GOT3 (cell line): ENCODE results near the gene CDIP1.

Experiments used
- DNase-seq: peaks from one replicate; lab custom pipeline; 2025; ENCODE audit warnings: mixed read lengths; lab: John Stamatoyannopoulos, UW

The CDIP1 gene

GRCh38 chr16:4514606-4515005 lies 24.0 kb downstream of the CDIP1 start:
- no peak for DNase-seq

GRCh38 chr16:4513881-4514280 lies 24.7 kb downstream of the CDIP1 start:
- no peak for DNase-seq

DNA sequence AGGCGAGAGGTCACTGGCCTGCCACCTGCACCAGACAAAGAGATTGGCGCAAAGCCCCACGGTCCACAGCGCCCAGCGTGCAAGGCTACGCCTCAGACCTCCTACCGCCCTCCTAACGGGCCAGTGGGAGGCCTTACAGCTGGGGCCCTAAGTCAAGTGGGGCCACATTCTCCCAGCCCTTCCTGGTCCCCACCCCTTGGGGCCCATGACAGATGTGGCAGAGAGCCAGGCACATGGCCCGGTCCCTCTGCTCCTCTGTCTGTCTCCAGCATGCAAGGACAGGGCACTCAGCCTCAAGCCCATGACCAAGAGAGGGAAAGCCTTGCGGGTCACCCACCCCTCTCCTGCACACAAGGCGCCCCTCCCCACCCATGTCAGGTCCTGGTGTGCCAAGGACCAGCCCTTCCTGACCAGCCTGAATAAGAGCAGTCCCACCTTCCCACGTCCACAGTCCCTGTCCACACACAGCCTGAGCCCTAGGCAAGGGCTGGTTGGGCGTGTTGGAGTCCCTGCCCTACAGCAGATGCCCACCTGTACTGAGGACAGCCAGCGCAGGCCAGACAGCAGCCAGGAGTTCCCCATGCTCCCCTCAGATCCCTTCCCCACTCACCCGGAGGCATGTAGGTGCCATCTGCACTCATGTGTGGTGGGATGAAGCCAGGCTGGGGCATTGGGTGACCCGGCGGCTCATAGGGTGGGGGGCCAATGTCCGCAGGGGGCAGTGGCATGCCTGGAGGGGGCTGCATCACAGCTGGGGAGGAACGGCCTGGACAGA lies 25.3 kb downstream of the CDIP1 start:
- DNase-seq, result no peak

DNA sequence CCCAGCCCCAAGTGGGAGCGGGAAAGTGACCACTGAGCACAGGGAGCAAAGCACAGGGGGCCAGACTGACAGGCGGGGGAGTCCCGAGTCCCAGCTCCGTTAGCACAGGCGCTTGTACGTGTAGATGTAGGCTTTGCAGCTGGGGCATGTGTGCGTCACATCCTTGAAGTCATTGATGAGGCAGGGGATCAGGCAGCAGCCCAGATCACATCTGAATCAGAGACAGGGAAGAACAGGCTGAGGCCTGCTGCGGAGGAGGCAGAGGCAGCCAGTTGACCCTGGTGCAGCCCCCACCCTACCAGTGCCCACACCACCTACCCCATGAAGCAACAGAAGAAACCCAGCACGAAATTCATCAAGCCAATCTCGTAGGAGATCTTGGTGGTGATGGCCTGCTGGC lies 26.1 kb downstream of the CDIP1 start:
- DNase-seq, result no peak

GRCh38 chr16:4511441-4512082 lies 27.0 kb downstream of the CDIP1 start:
- no peak for DNase-seq

DNA sequence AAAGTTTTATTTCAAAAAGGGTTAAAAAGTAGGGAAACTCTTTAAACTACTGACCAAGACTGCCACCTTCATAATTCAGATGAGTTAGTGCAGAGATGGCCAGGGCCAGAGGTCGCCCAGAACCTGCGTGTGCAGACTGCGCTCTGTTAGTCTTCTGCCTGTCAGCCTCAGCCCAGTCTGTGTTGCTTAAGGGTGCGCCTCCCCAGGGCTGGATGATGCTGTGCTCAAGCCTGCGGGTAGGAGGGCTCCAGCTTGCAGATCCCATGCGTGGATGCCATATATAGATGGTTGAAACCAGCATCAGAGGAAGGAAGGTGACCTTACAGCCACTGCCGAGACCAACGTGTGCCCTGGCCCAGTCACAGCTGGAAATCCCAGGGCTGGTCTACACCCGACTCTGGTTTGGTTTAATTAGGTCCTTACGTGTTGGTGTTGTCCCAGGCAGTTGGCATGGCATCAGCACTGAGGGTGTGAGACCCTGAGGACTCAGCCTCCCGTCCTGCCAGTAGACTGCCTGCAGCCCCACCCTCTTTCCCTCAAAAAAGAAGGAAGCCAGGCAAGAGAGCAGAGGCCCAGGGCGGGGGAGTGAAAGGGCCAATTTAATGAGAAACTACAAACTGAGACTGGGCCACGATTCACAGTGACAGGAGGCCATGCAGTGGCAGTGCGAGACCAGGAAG lies 27.7 kb downstream of the CDIP1 start:
- DNase-seq, result no peak

- no peak for DNase-seq
These were observed 28.4 kb downstream of the CDIP1 start for GRCh38 chr16:4510131-4510530.

GRCh38 chr16:4509420-4509819 lies 29.2 kb downstream of the CDIP1 start:
- no peak for DNase-seq

DNA sequence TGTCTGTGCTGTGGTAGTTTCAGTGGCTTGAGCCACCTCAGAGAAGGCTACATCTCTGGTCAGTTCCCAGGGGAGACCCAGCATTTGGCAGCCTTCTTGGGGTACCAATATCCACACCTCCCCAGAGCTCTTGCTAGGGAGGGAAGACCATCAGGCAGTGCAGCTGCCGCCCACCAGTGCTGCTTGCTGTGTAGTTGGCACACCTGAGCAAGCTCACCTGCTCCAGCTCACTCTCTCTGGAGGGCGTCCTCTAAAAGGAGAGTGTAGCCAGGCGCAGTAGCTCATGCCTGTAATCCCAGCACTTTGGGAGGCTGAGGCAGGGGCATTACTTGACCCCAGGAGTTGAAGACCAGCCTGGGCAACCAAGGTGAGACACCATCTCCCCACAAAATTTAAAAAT lies 29.8 kb downstream of the CDIP1 start:
- DNase-seq, result no peak

GRCh38 chr16:4507588-4508345 lies 30.8 kb downstream of the CDIP1 start:
- DNase-seq, result no peak

GRCh38 chr16:4506450-4506849 lies 32.1 kb downstream of the CDIP1 start:
- DNase-seq, result no peak

- no peak for DNase-seq
These were observed 33.0 kb downstream of the CDIP1 start for GRCh38 chr16:4505356-4506147.

- no peak for DNase-seq
These were observed 37.5 kb downstream of the CDIP1 start for GRCh38 chr16:4501071-4501478.

GRCh38 chr16:4500272-4500671 lies 38.3 kb downstream of the CDIP1 start:
- DNase-seq, result no peak

DNA sequence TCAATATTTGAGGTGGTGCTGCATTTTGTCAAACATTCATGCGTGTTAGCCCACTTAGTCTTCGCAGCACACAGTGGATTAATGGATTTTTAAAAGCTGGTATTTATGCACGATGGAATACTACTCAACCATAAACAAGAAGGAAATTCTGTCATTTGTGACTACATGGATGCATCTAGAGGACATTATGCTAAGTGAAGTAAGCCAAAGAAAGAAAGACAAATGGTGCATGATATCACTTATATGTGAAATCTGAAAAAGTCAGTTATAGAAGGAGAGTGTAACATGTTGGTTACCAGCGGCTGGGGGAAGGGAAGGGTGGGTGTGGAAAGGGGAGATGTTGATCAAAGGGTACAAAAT lies 39.4 kb downstream of the CDIP1 start:
- no peak for DNase-seq

GRCh38 chr16:4498546-4499195 lies 39.9 kb downstream of the CDIP1 start:
- DNase-seq, result no peak

- DNase-seq, result no peak
These were observed 42.3 kb downstream of the CDIP1 start for GRCh38 chr16:4496305-4496704.

- DNase-seq, result no peak
These were observed 42.8 kb downstream of the CDIP1 start for GRCh38 chr16:4495766-4496165.

GRCh38 chr16:4494746-4495490 lies 43.7 kb downstream of the CDIP1 start:
- DNase-seq, result no peak

DNA sequence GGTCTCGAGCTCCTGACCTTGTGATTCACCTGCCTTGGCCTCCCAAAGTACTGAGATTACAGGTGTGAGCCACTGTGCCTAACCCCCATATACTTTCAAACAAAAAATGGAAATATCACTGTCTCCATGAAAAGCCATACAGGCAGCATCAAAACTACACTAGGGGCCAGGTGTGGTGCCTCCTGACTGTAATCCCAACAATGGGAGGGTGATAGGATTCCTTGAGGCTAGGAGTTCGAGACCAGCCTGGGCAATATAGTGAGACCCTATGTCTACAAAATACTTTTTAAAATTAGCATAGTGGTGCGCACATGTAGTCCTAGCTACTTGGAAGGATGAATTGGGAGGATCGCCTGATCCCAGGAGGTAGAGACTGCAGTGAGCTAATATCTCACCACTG lies 46.7 kb downstream of the CDIP1 start:
- no peak for DNase-seq
